Measurements from ENCODE around the gene KRTAP10-11. TPM values are rescaled to one million over a fixed set of nuclear protein-coding genes. Genes with fewer than 3 reads are reported as not detected.
"Not testable (repeated sequence)": the region's sequence is repeated elsewhere in the genome, so short reads cannot be mapped to it uniquely, and the experiment has no call there.

KRTAP10-11 gene
- total RNA-seq, 1 donor from 2014 or later, result not detected

DNA sequence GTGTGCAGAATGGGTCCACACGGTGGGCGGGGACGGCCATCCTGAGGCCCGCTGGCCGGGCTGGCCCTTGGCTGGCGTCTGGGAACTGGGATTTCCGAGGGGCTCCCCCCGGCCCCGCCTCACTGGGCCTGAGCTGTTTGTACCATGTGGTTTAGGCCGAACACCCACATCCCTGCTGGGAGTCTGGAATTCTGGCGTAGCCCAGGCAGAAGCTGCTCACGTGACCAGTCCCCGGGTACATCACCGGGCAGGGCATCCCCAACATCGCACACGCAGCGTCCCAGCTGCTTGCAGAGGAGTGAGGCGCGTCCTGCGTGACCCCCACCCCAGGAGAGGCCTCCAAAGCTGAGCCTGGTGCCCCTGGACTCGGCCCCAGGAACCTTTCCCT lies 43.8 kb upstream of the KRTAP10-11 start:
- no peaks in the 10 kb centered on the region for H3K27me3 ChIP-seq (ENCODE audit: control insufficient read depth, insufficient read depth, low read length)
- TF ChIP-seq, protein P1, sequence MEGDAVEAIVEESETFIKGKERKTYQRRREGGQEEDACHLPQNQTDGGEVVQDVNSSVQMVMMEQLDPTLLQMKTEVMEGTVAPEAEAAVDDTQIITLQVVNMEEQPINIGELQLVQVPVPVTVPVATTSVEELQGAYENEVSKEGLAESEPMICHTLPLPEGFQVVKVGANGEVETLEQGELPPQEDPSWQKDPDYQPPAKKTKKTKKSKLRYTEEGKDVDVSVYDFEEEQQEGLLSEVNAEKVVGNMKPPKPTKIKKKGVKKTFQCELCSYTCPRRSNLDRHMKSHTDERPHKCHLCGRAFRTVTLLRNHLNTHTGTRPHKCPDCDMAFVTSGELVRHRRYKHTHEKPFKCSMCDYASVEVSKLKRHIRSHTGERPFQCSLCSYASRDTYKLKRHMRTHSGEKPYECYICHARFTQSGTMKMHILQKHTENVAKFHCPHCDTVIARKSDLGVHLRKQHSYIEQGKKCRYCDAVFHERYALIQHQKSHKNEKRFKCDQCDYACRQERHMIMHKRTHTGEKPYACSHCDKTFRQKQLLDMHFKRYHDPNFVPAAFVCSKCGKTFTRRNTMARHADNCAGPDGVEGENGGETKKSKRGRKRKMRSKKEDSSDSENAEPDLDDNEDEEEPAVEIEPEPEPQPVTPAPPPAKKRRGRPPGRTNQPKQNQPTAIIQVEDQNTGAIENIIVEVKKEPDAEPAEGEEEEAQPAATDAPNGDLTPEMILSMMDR (IDR thresholded peaks at IDR 0.05; ENCODE audit: insufficient read depth, low read length, poor library complexity, severe bottlenecking), result no peak
- no peak overlapping the region for H3K4me3 ChIP-seq (ENCODE audit: low read depth, low read length)

DNA sequence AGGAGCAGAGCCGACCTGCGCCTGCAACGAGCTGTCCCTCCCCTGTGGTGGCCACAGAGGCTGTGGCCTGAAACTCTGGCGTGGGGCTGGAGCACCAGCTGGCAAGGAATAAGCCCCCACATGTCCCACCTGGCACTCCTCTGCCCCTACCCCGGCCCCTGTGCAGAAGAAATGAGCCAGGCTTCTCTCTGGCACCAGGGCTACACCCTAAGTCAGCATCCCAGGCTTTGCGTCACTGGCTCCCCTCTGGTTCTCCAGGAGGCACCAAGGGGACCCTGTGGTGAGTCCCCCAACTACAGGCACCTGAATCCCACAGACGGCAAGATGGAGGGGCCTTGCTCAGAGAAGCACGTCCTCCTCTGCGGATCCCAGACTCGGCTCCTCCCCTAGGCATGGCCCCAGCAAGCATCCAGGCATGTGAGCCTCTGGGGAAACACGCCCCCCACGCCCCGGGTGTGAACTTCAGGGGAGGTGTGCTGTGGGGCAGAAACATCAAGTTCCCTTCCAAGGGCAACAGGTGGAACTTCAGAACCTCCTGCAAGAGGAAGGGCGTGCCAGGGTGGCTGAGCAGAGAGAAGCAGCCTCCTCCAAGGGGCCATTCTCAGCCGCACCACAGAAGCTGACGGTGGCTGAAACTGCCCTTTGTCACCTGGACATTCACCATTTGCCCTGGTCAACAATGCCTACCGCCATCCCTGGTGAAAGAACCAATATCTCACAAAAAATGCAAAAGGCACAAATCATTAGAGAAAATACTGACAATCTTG lies 42.9 kb upstream of the KRTAP10-11 start:
- no peaks in the 10 kb centered on the region for H3K36me3 ChIP-seq (ENCODE audit: control insufficient read depth, insufficient read depth, low read length)
- DNase-seq (ENCODE audit: low read depth), result no peak
- H3K4me3 ChIP-seq (ENCODE audit: low read depth, low read length), result no peak overlapping the region
- no peaks in the 10 kb centered on the region for H3K27me3 ChIP-seq (ENCODE audit: control insufficient read depth, insufficient read depth, low read length)
- TF ChIP-seq, protein P1 (IDR thresholded peaks at IDR 0.05; ENCODE audit: insufficient read depth, low read length, poor library complexity, severe bottlenecking), result no peak

More for the DNA sequence above, 43.8 kb upstream of the KRTAP10-11 start:
- no peaks in the 10 kb centered on the region for H3K36me3 ChIP-seq (ENCODE audit: control insufficient read depth, insufficient read depth, low read length)
- no peak for DNase-seq (ENCODE audit: low read depth)

DNA sequence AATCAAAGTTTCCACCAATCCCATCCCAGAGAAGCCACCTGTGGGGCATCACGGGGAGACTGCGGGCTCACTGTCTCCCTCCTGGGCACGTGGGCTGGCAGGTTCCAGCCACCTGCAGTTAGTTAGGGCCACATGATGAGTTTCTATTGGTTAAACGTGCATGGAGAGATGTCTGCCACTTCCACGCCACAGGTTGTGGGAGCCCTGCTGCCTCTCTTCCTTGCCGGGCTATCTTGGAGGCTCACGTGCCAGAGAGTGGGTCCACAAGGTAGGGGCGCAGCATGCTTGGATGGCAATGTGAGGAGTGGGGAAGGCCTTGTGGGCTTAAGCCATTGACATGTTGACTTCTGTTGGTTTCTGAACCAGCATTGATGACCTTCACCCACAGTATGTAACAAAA lies 42.3 kb upstream of the KRTAP10-11 start:
- Histone ChIP-seq H3K4me3 (ENCODE audit: low read depth, low read length) (no peak overlapping the region), H3K36me3 (ENCODE audit: control insufficient read depth, insufficient read depth, low read length) (no peaks in the 10 kb centered on the region), H3K27me3 (ENCODE audit: control insufficient read depth, insufficient read depth, low read length) (no peaks in the 10 kb centered on the region)
- TF ChIP-seq, protein P1 (IDR thresholded peaks at IDR 0.05; ENCODE audit: insufficient read depth, low read length, poor library complexity, severe bottlenecking), result no peak
- DNase-seq (ENCODE audit: low read depth), result no peak

DNA sequence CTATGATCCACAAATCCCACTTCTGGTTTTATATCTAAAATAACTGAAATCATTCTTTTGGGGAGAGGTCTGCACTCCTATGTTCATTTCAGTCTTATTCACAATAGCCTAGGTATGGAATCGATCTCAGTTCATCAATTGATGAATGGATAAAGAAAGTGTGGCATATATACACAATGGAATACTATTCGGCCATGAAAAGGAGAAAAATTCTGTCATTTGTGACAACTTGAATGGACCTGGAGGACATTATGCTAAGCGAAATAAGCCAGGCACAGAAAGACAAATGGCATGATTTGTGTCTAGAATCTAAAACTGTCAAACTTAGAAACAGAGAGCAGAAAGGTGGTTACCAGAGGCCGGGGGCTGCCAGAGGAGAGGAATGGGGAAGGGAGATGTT lies 39.7 kb upstream of the KRTAP10-11 start:
- Histone ChIP-seq H3K4me3 (ENCODE audit: low read depth, low read length) (no peak overlapping the region), H3K27me3 (ENCODE audit: control insufficient read depth, insufficient read depth, low read length) (no peaks in the 10 kb centered on the region), H3K36me3 (ENCODE audit: control insufficient read depth, insufficient read depth, low read length) (no peaks in the 10 kb centered on the region)
- no peak for DNase-seq (ENCODE audit: low read depth)
- TF ChIP-seq, protein P1 (IDR thresholded peaks at IDR 0.05; ENCODE audit: insufficient read depth, low read length, poor library complexity, severe bottlenecking), result no peak

DNA sequence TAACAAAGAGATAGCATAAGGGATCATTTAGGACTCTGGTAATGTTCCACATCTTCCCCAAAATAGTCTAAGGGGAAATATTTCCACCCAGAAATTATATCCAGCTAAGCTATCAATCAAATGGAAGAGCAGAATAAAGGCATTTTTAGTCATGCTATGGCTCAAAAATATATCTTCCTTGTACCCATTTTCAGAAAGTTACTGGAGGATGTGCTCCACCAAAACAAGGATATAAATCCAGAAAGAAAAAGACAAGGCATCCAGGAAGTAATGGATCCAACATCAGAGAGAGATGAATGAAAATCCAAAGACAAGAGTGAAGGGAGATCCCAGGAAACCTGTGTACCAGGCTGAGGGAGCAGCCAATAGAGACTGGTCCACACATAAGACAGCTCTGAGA lies 37.0 kb upstream of the KRTAP10-11 start:
- no peaks in the 10 kb centered on the region for H3K36me3 ChIP-seq (ENCODE audit: control insufficient read depth, insufficient read depth, low read length)
- no peak overlapping the region for H3K4me3 ChIP-seq (ENCODE audit: low read depth, low read length)
- DNase-seq (ENCODE audit: low read depth), result no peak
- H3K27me3 ChIP-seq (ENCODE audit: control insufficient read depth, insufficient read depth, low read length), result no peaks in the 10 kb centered on the region
- TF ChIP-seq, protein P1 (IDR thresholded peaks at IDR 0.05; ENCODE audit: insufficient read depth, low read length, poor library complexity, severe bottlenecking), result no peak

DNA sequence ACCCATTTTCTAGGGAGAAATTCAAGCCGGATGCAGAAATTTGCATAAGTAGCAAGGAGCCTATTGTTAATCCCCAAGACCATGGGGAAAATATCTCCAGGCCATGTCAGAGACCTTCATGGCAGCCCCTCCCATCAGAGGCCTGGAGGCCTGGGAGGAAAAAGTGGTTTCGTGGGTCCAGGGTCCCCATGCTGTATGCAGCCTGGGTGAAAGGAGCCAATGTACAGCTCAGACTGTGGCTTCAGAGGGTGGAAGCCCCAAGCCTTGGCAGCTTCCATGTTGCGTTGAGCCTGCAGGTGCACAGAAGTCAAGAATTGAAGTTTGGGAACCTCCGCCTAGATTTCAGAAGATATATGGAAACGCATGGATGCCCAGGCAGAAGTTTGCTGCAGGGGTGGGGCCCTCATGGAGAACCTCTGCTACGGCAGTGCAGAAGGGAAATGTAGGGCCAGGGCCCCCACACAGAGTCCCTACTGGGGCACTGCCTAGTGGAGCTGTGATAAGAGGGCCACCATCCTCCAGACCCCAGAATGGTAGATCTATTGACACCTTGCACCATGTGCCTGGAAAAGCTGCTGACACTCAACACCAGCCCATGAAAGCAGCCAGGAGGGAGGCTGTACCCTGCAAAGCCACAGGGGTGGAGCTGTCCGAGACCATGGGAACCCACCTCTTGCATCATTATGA lies 35.9 kb upstream of the KRTAP10-11 start:
- H3K4me3 ChIP-seq (ENCODE audit: low read depth, low read length); H3K36me3 ChIP-seq (ENCODE audit: control insufficient read depth, insufficient read depth, low read length); DNase-seq (ENCODE audit: low read depth); H3K27me3 ChIP-seq (ENCODE audit: control insufficient read depth, insufficient read depth, low read length): not testable (repeated sequence)
